Immature natural killer cell (primary cell): Measurements from ENCODE around the gene BTN1A1. TPM values are rescaled to one million over a fixed set of nuclear protein-coding genes. Genes with fewer than 3 reads are reported as not detected.
A peak's percentile ranks its signal among the peaks of the same experiment; 100 is the strongest.

Experiments used
- DNase-seq, 3 donors: peaks; one replicate each; pipeline ENCODE4 v3.0.0; 2022; ENCODE audit warnings: mixed read lengths in 1 of 3
- H3K27ac Mint-ChIP-seq, 6 donors: one replicate each; pipeline ENCODE4 v1.8.0; 2020; ENCODE audit warnings: mixed read lengths in 6 of 6, mild to moderate bottlenecking in 5 of 6, inconsistent platforms in 4 of 6, moderate library complexity in 3 of 6
- H3K27me3 Mint-ChIP-seq, 3 donors: one replicate each; pipeline ENCODE4 v1.8.0; 2020 to 2021; ENCODE audit warnings: low read depth in 3 of 3, mild to moderate bottlenecking in 3 of 3, mixed read lengths in 3 of 3, moderate library complexity in 3 of 3, inconsistent platforms in 1 of 3
- H3K36me3 Mint-ChIP-seq, 3 donors: one replicate each; pipeline ENCODE4 v1.8.0; 2020; ENCODE audit warnings: mixed read lengths in 3 of 3, inconsistent platforms in 2 of 3, mild to moderate bottlenecking in 2 of 3
- H3K4me1 Mint-ChIP-seq, 2 donors: one replicate each; pipeline ENCODE4 v1.8.0; 2020; ENCODE audit warnings: inconsistent platforms in 2 of 2, mild to moderate bottlenecking in 2 of 2, mixed read lengths in 2 of 2, moderate library complexity in 1 of 2
- H3K4me3 Mint-ChIP-seq, 5 donors: one replicate each; pipeline ENCODE4 v1.8.0; 2020; ENCODE audit warnings: mild to moderate bottlenecking in 5 of 5, mixed read lengths in 5 of 5, inconsistent platforms in 3 of 5, moderate library complexity in 3 of 5
- H3K9me3 Mint-ChIP-seq, 6 donors: one replicate each; pipeline ENCODE4 v1.8.0; 2020; ENCODE audit warnings: mild to moderate bottlenecking in 6 of 6, mixed read lengths in 6 of 6, inconsistent platforms in 4 of 6, moderate library complexity in 3 of 6
- polyA plus RNA-seq, 3 donors: library from polyadenylated mRNA; unstranded; fragments of 300-500 nt; fragmentation: Illumina TruSeq; gene quantifications; one replicate each; pipeline ENCODE4 v1.2.3, GENCODE V29; 2021

BTN1A1 gene
- polyA plus RNA-seq, 3 donors from 2014 or later, result not detected

- Mint-ChIP-seq H3K36me3 (peaks cover 37 to 48% (median 45%) of the 10 kb centered on the region in 3 donors), H3K4me3 (no peak overlapping the region), H3K27me3 (peaks cover 0 to 4% (median 4%) of the 10 kb centered on the region in 3 donors), H3K9me3 (no peaks in the 10 kb centered on the region), H3K27ac (peak overlapping the region; percentile 4 to 63 (median 42)), H3K4me1 (peaks cover 21 to 44% of the 10 kb centered on the region in 2 donors)
- no peak for DNase-seq
Measured at GRCh38 chr6:26468829-26469228, 31.3 kb upstream of the BTN1A1 start.

GRCh38 chr6:26470643-26471042 lies 29.5 kb upstream of the BTN1A1 start:
- no peak for DNase-seq
- no peak overlapping the region for H3K4me3 Mint-ChIP-seq

GRCh38 chr6:26471970-26472369 lies 28.1 kb upstream of the BTN1A1 start:
- Mint-ChIP-seq H3K9me3 (no peaks in the 10 kb centered on the region), H3K4me3 (no peak overlapping the region), H3K27ac (peak overlapping the region; percentile 7 to 100 (median 100)), H3K4me1 (peaks cover 41 to 58% of the 10 kb centered on the region in 2 donors), H3K27me3 (peaks cover 0 to 8% (median 4%) of the 10 kb centered on the region in 3 donors), H3K36me3 (peaks cover 14 to 23% (median 14%) of the 10 kb centered on the region in 3 donors)
- no peak for DNase-seq

More at GRCh38 chr6:26470643-26471042, 29.5 kb upstream of the BTN1A1 start:
- H3K27ac Mint-ChIP-seq, result peak overlapping the region; percentile 39 to 100 (median 66)
- H3K9me3 Mint-ChIP-seq, result no peaks in the 10 kb centered on the region
- H3K36me3 Mint-ChIP-seq, result peaks cover 24 to 31% (median 27%) of the 10 kb centered on the region in 3 donors
- H3K4me1 Mint-ChIP-seq, result peaks cover 29 to 45% of the 10 kb centered on the region in 2 donors
- H3K27me3 Mint-ChIP-seq, result peaks cover 0 to 8% (median 4%) of the 10 kb centered on the region in 3 donors

GRCh38 chr6:26472549-26473290 lies 27.4 kb upstream of the BTN1A1 start:
- H3K27ac Mint-ChIP-seq, result peak overlapping the region; percentile 99 to 100 (median 100)
- peaks cover 42 to 62% of the 10 kb centered on the region in 2 donors for H3K4me1 Mint-ChIP-seq
- H3K36me3 Mint-ChIP-seq, result peaks cover 9 to 22% (median 13%) of the 10 kb centered on the region in 3 donors
- H3K4me3 Mint-ChIP-seq, result peak overlapping the region; percentile 93 to 100 (median 97)
- H3K9me3 Mint-ChIP-seq, result no peaks in the 10 kb centered on the region
- peaks cover 0 to 8% (median 4%) of the 10 kb centered on the region in 3 donors for H3K27me3 Mint-ChIP-seq
- DNase-seq, result peak; percentile 22 to 38 (median 35)

GRCh38 chr6:26473429-26473757 lies 26.7 kb upstream of the BTN1A1 start:
- Mint-ChIP-seq H3K9me3 (no peaks in the 10 kb centered on the region), H3K36me3 (peaks cover 5 to 18% (median 10%) of the 10 kb centered on the region in 3 donors), H3K4me1 (peaks cover 42 to 62% of the 10 kb centered on the region in 2 donors), H3K27me3 (peaks cover 0 to 8% (median 4%) of the 10 kb centered on the region in 3 donors), H3K27ac (peak overlapping the region; percentile 99 to 100 (median 100)), H3K4me3 (peak overlapping the region; percentile 93 to 100 (median 97))
- DNase-seq, result no peak

- Mint-ChIP-seq H3K36me3 (peaks cover under 1 to 13% (median 6%) of the 10 kb centered on the region in 3 donors), H3K4me1 (peaks cover 42 to 62% of the 10 kb centered on the region in 2 donors)
- peak; percentile 89 to 92 (median 91) for DNase-seq
Measured at GRCh38 chr6:26473758-26474438, 26.2 kb upstream of the BTN1A1 start.

GRCh38 chr6:26474439-26474881 lies 25.6 kb upstream of the BTN1A1 start:
- Mint-ChIP-seq H3K27me3 (peaks cover 0 to 8% (median 4%) of the 10 kb centered on the region in 3 donors), H3K27ac (peak overlapping the region; percentile 99 to 100 (median 100)), H3K4me3 (peak overlapping the region; percentile 93 to 100 (median 97)), H3K9me3 (no peaks in the 10 kb centered on the region), H3K4me1 (peaks cover 42 to 62% of the 10 kb centered on the region in 2 donors), H3K36me3 (peaks cover 0 to 11% (median 5%) of the 10 kb centered on the region in 3 donors)
- no peak for DNase-seq

More at GRCh38 chr6:26473758-26474438, 26.2 kb upstream of the BTN1A1 start:
- H3K4me3 Mint-ChIP-seq, result peak overlapping the region; percentile 93 to 100 (median 97)
- peaks cover 0 to 8% (median 4%) of the 10 kb centered on the region in 3 donors for H3K27me3 Mint-ChIP-seq
- peak overlapping the region; percentile 99 to 100 (median 100) for H3K27ac Mint-ChIP-seq
- no peaks in the 10 kb centered on the region for H3K9me3 Mint-ChIP-seq

GRCh38 chr6:26475823-26476729 lies 24.0 kb upstream of the BTN1A1 start:
- H3K4me3 Mint-ChIP-seq, result peak overlapping the region in 2 of 5 donors; percentile 40 to 53
- H3K36me3 Mint-ChIP-seq, result peaks cover 0 to 11% (median 5%) of the 10 kb centered on the region in 3 donors
- DNase-seq, result no peak
- H3K27me3 Mint-ChIP-seq, result peaks cover 0 to 8% (median 4%) of the 10 kb centered on the region in 3 donors
- H3K27ac Mint-ChIP-seq, result peak overlapping the region; percentile 64 to 100 (median 100)
- peaks cover 42 to 60% of the 10 kb centered on the region in 2 donors for H3K4me1 Mint-ChIP-seq
- no peaks in the 10 kb centered on the region for H3K9me3 Mint-ChIP-seq

- Mint-ChIP-seq H3K4me1 (peaks cover 42 to 51% of the 10 kb centered on the region in 2 donors), H3K9me3 (no peaks in the 10 kb centered on the region), H3K36me3 (peaks cover 0 to 5% (median 5%) of the 10 kb centered on the region in 3 donors), H3K4me3 (peak overlapping the region in 3 of 5 donors; percentile 1 to 53 (median 30)), H3K27me3 (peaks cover 0 to 8% (median 2%) of the 10 kb centered on the region in 3 donors), H3K27ac (peak overlapping the region; percentile 64 to 100 (median 88))
- no peak for DNase-seq
Measured at GRCh38 chr6:26476896-26477295, 23.2 kb upstream of the BTN1A1 start.

GRCh38 chr6:26477426-26477825 lies 22.7 kb upstream of the BTN1A1 start:
- H3K4me1 Mint-ChIP-seq, result peaks cover 41 to 48% of the 10 kb centered on the region in 2 donors
- no peaks in the 10 kb centered on the region for H3K9me3 Mint-ChIP-seq
- H3K36me3 Mint-ChIP-seq, result peaks cover 0 to 5% (median 5%) of the 10 kb centered on the region in 3 donors
- peaks cover 0 to 8% (median 2%) of the 10 kb centered on the region in 3 donors for H3K27me3 Mint-ChIP-seq
- DNase-seq, result no peak
- H3K4me3 Mint-ChIP-seq, result no peak overlapping the region
- peak overlapping the region in 2 of 6 donors; percentile 57 to 100 for H3K27ac Mint-ChIP-seq

- Mint-ChIP-seq H3K27ac (no peak overlapping the region), H3K27me3 (peaks cover 2 to 6% (median 2%) of the 10 kb centered on the region in 3 donors), H3K4me3 (no peak overlapping the region)
Measured at GRCh38 chr6:26478100-26478984, 21.8 kb upstream of the BTN1A1 start.

GRCh38 chr6:26478985-26479278 lies 21.2 kb upstream of the BTN1A1 start:
- Mint-ChIP-seq H3K4me3 (no peak overlapping the region), H3K27ac (peak overlapping the region in 2 of 6 donors; percentile 19 to 23), H3K27me3 (peaks cover 2 to 5% (median 2%) of the 10 kb centered on the region in 3 donors), H3K36me3 (peaks cover 0 to 5% (median 5%) of the 10 kb centered on the region in 3 donors), H3K9me3 (no peaks in the 10 kb centered on the region), H3K4me1 (peaks cover 28 to 33% of the 10 kb centered on the region in 2 donors)
- no peak for DNase-seq

More at GRCh38 chr6:26478100-26478984, 21.8 kb upstream of the BTN1A1 start:
- no peak for DNase-seq
- H3K4me1 Mint-ChIP-seq, result peaks cover 32 to 39% of the 10 kb centered on the region in 2 donors
- peaks cover 0 to 5% (median 5%) of the 10 kb centered on the region in 3 donors for H3K36me3 Mint-ChIP-seq
- H3K9me3 Mint-ChIP-seq, result no peaks in the 10 kb centered on the region
